B cell (primary cell): ENCODE data around the gene SYTL1. TPM values are rescaled to one million over a fixed set of nuclear protein-coding genes. Genes with fewer than 3 reads are reported as not detected.
A peak's percentile ranks its signal among the peaks of the same experiment; 100 is the strongest.

Source experiments
- ATAC-seq: fragments of 200-7000 bp; cut with Tn5 transposase; one replicate; pipeline ENCODE4 v1.10.0; 2021; ENCODE audit warnings: low read depth, mild to moderate bottlenecking, moderate number of reproducible peaks, moderate library complexity
- CTCF ChIA-PET: fragments of 350-600 bp; sonication (Branson Sonifier 250); formaldehyde crosslinking; loops from one replicate; lab custom pipeline; 2021; ENCODE audit warnings: antibody characterized with exemption, inconsistent platforms; lab: Charles Lee
- POLR2A ChIA-PET: fragments of 350-600 bp; sonication (Branson Sonifier 250); formaldehyde crosslinking; loops from one replicate; lab custom pipeline; 2021; ENCODE audit warnings: antibody characterized with exemption; lab: Charles Lee
- DNase-seq: peaks from one replicate; pipeline ENCODE4 v3.0.0; 2013
- H2AFZ ChIP-seq: 2 replicates; pipeline ENCODE4 v1.6.1; 2012; ENCODE audit warnings: mild to moderate bottlenecking, low read depth, low read length; ENCODE audit not compliant: insufficient read depth, poor library complexity, severe bottlenecking
- H3K27ac ChIP-seq, 2 donors: 1 replicate in 1 of 2; 2 replicates in 1 of 2; pipeline ENCODE4 v1.5.1; 2012 to 2013; ENCODE audit warnings: low read length in 2 of 2, mild to moderate bottlenecking in 2 of 2, moderate library complexity in 1 of 2
- H3K27me3 ChIP-seq, 4 experiments: fragments of 200-600 bp in 1 of 4; sonication (generic) in 1 of 4; replicated peaks in 1 of 4; 1 replicate in 2 of 4; 2 replicates in 2 of 4; pipeline versions ENCODE4 v1.6.1 to v1.7.0; 2013 to 2016; ENCODE audit warnings: low read length in 3 of 4, mild to moderate bottlenecking in 2 of 4, mixed read lengths in 1 of 4, moderate library complexity in 1 of 4; ENCODE audit not compliant: insufficient read depth in 4 of 4, control insufficient read depth in 3 of 4; ENCODE audit errors: control extremely low read depth in 1 of 4
- H3K36me3 ChIP-seq, 2 experiments: replicated peaks in 1 of 2; 1 replicate in 1 of 2; 2 replicates in 1 of 2; pipeline versions ENCODE4 v1.6.1 to v1.7.1; 2013; ENCODE audit warnings: low read length in 1 of 2; ENCODE audit not compliant: insufficient read depth in 2 of 2, control insufficient read depth in 1 of 2; ENCODE audit errors: control extremely low read depth in 1 of 2, extremely low read depth in 1 of 2
- H3K4me1 ChIP-seq, 2 donors: fragments of 200-600 bp in 1 of 2; sonication (generic) in 1 of 2; 1 replicate in 1 of 2; 2 replicates in 1 of 2; pipeline versions ENCODE4 v1.5.1 to v1.6.1; 2013 to 2017; ENCODE audit warnings: low read length in 2 of 2; ENCODE audit not compliant: control insufficient read depth in 2 of 2, insufficient read depth in 2 of 2
- H3K4me2 ChIP-seq: replicated peaks from 2 replicates; pipeline ENCODE3; 2012; ENCODE audit warnings: mild to moderate bottlenecking, low read depth, low read length; ENCODE audit not compliant: poor library complexity, severe bottlenecking
- H3K4me3 ChIP-seq, 5 experiments: fragments of 200-600 bp in 1 of 5; sonication (generic) in 1 of 5; 1 replicate in 3 of 5; 2 replicates in 2 of 5; pipeline versions ENCODE4 v1.5.1 to v1.7.0; 2011 to 2016; ENCODE audit warnings: low read length in 4 of 5, mild to moderate bottlenecking in 4 of 5, low read depth in 2 of 5, control low read depth in 1 of 5, moderate library complexity in 1 of 5; ENCODE audit not compliant: insufficient read depth in 1 of 5; ENCODE audit errors: control extremely low read depth in 1 of 5, extremely low read depth in 1 of 5
- H3K79me2 ChIP-seq: fragments of 200-600 bp; sonication (generic); one replicate; pipeline ENCODE4 v1.6.0; 2016; ENCODE audit warnings: low read length; ENCODE audit not compliant: control insufficient read depth, insufficient read depth
- H3K9ac ChIP-seq: fragments of 200-600 bp; sonication (generic); 2 replicates; pipeline ENCODE4 v1.6.1; 2017; ENCODE audit warnings: mild to moderate bottlenecking, low read length, moderate library complexity
- H3K9me3 ChIP-seq, 3 donors: one replicate each; pipeline versions ENCODE4 v1.6.1 to v1.7.1; 2013; ENCODE audit warnings: low read length in 2 of 3; ENCODE audit not compliant: control insufficient read depth in 2 of 3, insufficient read depth in 1 of 3; ENCODE audit errors: control extremely low read depth in 1 of 3
- H4K20me1 ChIP-seq: 2 replicates; pipeline ENCODE4 v1.6.0; 2012; ENCODE audit warnings: mild to moderate bottlenecking, low read length; ENCODE audit not compliant: insufficient read depth, control insufficient read depth, poor library complexity, severe bottlenecking
- H3K27ac Mint-ChIP-seq: one replicate; pipeline ENCODE4 v1.8.0; 2021; ENCODE audit warnings: mixed read lengths
- H3K27me3 Mint-ChIP-seq: one replicate; pipeline ENCODE4 v1.8.0; 2021; ENCODE audit warnings: mixed read lengths
- H3K4me1 Mint-ChIP-seq: one replicate; pipeline ENCODE4 v1.8.0; 2021; ENCODE audit warnings: mixed read lengths
- H3K4me3 Mint-ChIP-seq: one replicate; pipeline ENCODE4 v1.8.0; 2021; ENCODE audit warnings: mixed read lengths
- H3K9me3 Mint-ChIP-seq: one replicate; pipeline ENCODE4 v1.8.0; 2022; ENCODE audit warnings: mixed read lengths; ENCODE audit not compliant: insufficient read depth
- EZH2 ChIP-seq: IDR thresholded peaks from 2 replicates; pipeline ENCODE4 v1.6.1; 2012; ENCODE audit warnings: borderline replicate concordance, low read depth, mild to moderate bottlenecking, moderate library complexity, low read length; ENCODE audit not compliant: insufficient read depth, poor library complexity, severe bottlenecking
- WGBS: methylation state at CpG from one replicate; pipeline ENCODE4 v1.1.5; 2013; ENCODE audit warnings: missing lambda C conversion rate; ENCODE audit not compliant: insufficient coverage; 5-methylcytosine and 5-hydroxymethylcytosine counted together
- intact Hi-C: fragments of 100-400 bp; cut with micrococcal nuclease; formaldehyde crosslinking; loops from one replicate; pipeline ENCODE4 v1.10.0; 2022
- polyA plus RNA-seq: library from polyadenylated mRNA; depleted of rRNA; stranded (reverse); fragments of >200 nt; gene quantifications from 2 replicates; pipeline ENCODE4 v1.2.3, GENCODE V29; 2012
- total RNA-seq, 2 donors: library from RNA; stranded (reverse); fragments of 120-200 nt in 1 of 2; gene quantifications; 1 replicate in 1 of 2; 2 replicates in 1 of 2; pipeline versions ENCODE4 v1.2.3 to v1.2.4, GENCODE V29; 2013 to 2022
- TF ChIP-seq, protein P1 (sequence below): fragments of 200-600 bp; IDR thresholded peaks from one replicate; pipeline ENCODE4 v1.8.0; 2022; ENCODE audit warnings: antibody characterized with exemption, mild to moderate bottlenecking

Gene SYTL1
- total and polyA plus RNA-seq, 2 donors (not counting 1 experiment from before 2014, with no cell fraction given), result 159 to 444 TPM

GRCh38 chr1:27364696-27365371, 23.0 kb downstream of the SYTL1 start:
- no peak for ATAC-seq

More at GRCh38 chr1:27364696-27365371, 23.0 kb downstream of the SYTL1 start:
- H3K27me3 Mint-ChIP-seq, result no peaks in the 10 kb centered on the region
- H3K4me1 ChIP-seq, result peaks cover 29 to 46% of the 10 kb centered on the region in 2 donors
- peaks cover 54% of the 10 kb centered on the region for H3K4me1 Mint-ChIP-seq
- H2AFZ ChIP-seq, result peak overlapping the region; percentile 17
- POLR2A ChIA-PET, result interaction anchor here (0.6 to 4.7 kb wide), 8 partner anchors 8 to 203 kb away, joined by 3 to 14 read pairs (median 4); partner anchors contain the start of genes CD164L2 and SYTL1
- no peaks in the 10 kb centered on the region for H3K9me3 Mint-ChIP-seq
- peak overlapping the region; percentile 93 for H3K4me3 Mint-ChIP-seq
- CTCF ChIA-PET, result interaction anchor here (1.1 to 8.5 kb wide), 14 partner anchors 7 to 305 kb away, joined by 3 to 74 read pairs (median 8); partner anchors contain the start of genes GPR3 and SYTL1
- no peak for TF ChIP-seq EZH2
- TF ChIP-seq, protein P1, sequence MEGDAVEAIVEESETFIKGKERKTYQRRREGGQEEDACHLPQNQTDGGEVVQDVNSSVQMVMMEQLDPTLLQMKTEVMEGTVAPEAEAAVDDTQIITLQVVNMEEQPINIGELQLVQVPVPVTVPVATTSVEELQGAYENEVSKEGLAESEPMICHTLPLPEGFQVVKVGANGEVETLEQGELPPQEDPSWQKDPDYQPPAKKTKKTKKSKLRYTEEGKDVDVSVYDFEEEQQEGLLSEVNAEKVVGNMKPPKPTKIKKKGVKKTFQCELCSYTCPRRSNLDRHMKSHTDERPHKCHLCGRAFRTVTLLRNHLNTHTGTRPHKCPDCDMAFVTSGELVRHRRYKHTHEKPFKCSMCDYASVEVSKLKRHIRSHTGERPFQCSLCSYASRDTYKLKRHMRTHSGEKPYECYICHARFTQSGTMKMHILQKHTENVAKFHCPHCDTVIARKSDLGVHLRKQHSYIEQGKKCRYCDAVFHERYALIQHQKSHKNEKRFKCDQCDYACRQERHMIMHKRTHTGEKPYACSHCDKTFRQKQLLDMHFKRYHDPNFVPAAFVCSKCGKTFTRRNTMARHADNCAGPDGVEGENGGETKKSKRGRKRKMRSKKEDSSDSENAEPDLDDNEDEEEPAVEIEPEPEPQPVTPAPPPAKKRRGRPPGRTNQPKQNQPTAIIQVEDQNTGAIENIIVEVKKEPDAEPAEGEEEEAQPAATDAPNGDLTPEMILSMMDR, result no peak
- H3K79me2 ChIP-seq, result no peaks in the 10 kb centered on the region
- H3K9me3 ChIP-seq, result no peaks in the 10 kb centered on the region
- H3K27ac ChIP-seq, result no peak overlapping the region
- H3K4me3 ChIP-seq, result peak overlapping the region in 3 of 5 experiments; percentile 59 to 74 (median 68)
- WGBS, result 78% methylated on average over 10 of the region's 11 CpGs
- no peak for DNase-seq
- no peaks in the 10 kb centered on the region for H4K20me1 ChIP-seq
- no peaks in the 10 kb centered on the region for H3K27me3 ChIP-seq
- intact Hi-C loops, result loop anchor here (1.0 to 5.0 kb wide), 3 partner anchors 8 to 43 kb away; partner anchors contain the start of gene TMEM222
- peak overlapping the region; percentile 82 for H3K27ac Mint-ChIP-seq
- H3K9ac ChIP-seq, result no peak overlapping the region
- no peaks in the 10 kb centered on the region for H3K36me3 ChIP-seq
- peak overlapping the region; percentile 99 for H3K4me2 ChIP-seq
